HepG2 (cell line): Measurements from ENCODE around the gene SGF29. TPM values are rescaled to one million over a fixed set of nuclear protein-coding genes. Genes with fewer than 3 reads are reported as not detected.
A peak's percentile ranks its signal among the peaks of the same experiment; 100 is the strongest.

Experiments used
- ATAC-seq: fragments of 200-7000 bp; cut with Tn5 transposase; 3 replicates; pipeline ENCODE4 v1.9.1; 2020; ENCODE audit warnings: mild to moderate bottlenecking, moderate library complexity
- BruUV-seq: library from RNA; stranded (reverse); fragments of 400-500 nt; replicated peaks from 2 replicates; lab custom pipeline; 2021; lab: Mats Ljungman, UMichigan
- CTCF ChIA-PET: fragments of 300-600 bp; formaldehyde crosslinking; extraction: SDS; loops from one replicate; lab custom pipeline; 2021; ENCODE audit warnings: low total read pairs, inconsistent platforms, low intra/inter-chr PET ratio; lab: Yijun Ruan, JAX
- POLR2A ChIA-PET: fragments of 350-600 bp; sonication (Branson Sonifier 250); formaldehyde crosslinking; loops from one replicate; lab custom pipeline; 2020; ENCODE audit warnings: antibody characterized with exemption, inconsistent platforms; lab: Yijun Ruan, JAX
- DNase-seq: peaks from one replicate; pipeline ENCODE4 v3.0.0-alpha.2; 2015; ENCODE audit warnings: low spot score
- FAIRE-seq: peaks from 3 replicates; lab custom pipeline; 2011; peaks lifted over from hg19 to GRCh38; lab: Jason Lieb, UNC
- H2AFZ ChIP-seq: one replicate; pipeline ENCODE4 v1.6.1; 2011; ENCODE audit warnings: low read length, inconsistent platforms
- H3K27ac ChIP-seq: fragments of 300-600 bp; 3 replicates; pipeline ENCODE4 v1.8.0; 2011; ENCODE audit warnings: mixed run types, mild to moderate bottlenecking, mixed read lengths, low read length, inconsistent platforms; ENCODE audit not compliant: insufficient read depth; ENCODE audit errors: extremely low read length
- H3K27me3 ChIP-seq, 2 experiments: fragments of 200-600 bp in 1 of 2; 2 replicates in 1 of 2; 3 replicates in 1 of 2; pipeline versions ENCODE4 v1.6.0 to v1.8.0; 2011; ENCODE audit warnings: low read length in 2 of 2, mild to moderate bottlenecking in 2 of 2, moderate library complexity in 2 of 2, inconsistent platforms in 1 of 2; ENCODE audit not compliant: insufficient read depth in 2 of 2, control insufficient read depth in 1 of 2
- H3K36me3 ChIP-seq, 2 experiments: fragments of 200-600 bp in 1 of 2; replicated peaks in 1 of 2; 2 replicates in 1 of 2; 3 replicates in 1 of 2; pipeline versions ENCODE4 v1.5.1 to v1.8.0; 2011; ENCODE audit warnings: low read length in 2 of 2, inconsistent platforms in 1 of 2; ENCODE audit not compliant: insufficient read depth in 2 of 2, control insufficient read depth in 1 of 2
- H3K4me1 ChIP-seq: 2 replicates; pipeline ENCODE4 v1.5.1; 2012; ENCODE audit warnings: low read length, inconsistent platforms; ENCODE audit not compliant: insufficient read depth
- H3K4me2 ChIP-seq: 2 replicates; pipeline ENCODE4 v1.6.0; 2011; ENCODE audit warnings: low read depth, low read length, inconsistent platforms
- H3K4me3 ChIP-seq, 3 experiments: fragments of 200-600 bp in 1 of 3; sonication (generic), shearing (Covaris generic) in 1 of 3; replicated peaks in 1 of 3; 2 replicates each; pipeline ENCODE4 v1.5.1; 2011 to 2016; ENCODE audit warnings: low read length in 3 of 3, inconsistent platforms in 2 of 3, low read depth in 2 of 3, mild to moderate bottlenecking in 2 of 3, control low read depth in 1 of 3, mixed read lengths in 1 of 3; ENCODE audit not compliant: insufficient read depth in 1 of 3
- H3K79me2 ChIP-seq: one replicate; pipeline ENCODE4 v1.6.1; 2011; ENCODE audit warnings: low read length, inconsistent platforms; ENCODE audit not compliant: insufficient read depth
- H3K9ac ChIP-seq: 2 replicates; pipeline ENCODE4 v1.6.0; 2011; ENCODE audit warnings: mild to moderate bottlenecking, low read depth, low read length, inconsistent platforms; ENCODE audit not compliant: insufficient read depth
- H3K9me3 ChIP-seq: 2 replicates; pipeline ENCODE4 v1.5.1; 2012; ENCODE audit warnings: mild to moderate bottlenecking, low read length
- H4K20me1 ChIP-seq: 2 replicates; pipeline ENCODE4 v1.6.0; 2011; ENCODE audit warnings: inconsistent platforms, mild to moderate bottlenecking, low read length, moderate library complexity; ENCODE audit not compliant: insufficient read depth
- CEBPB ChIP-seq: IDR thresholded peaks from 2 replicates; pipeline ENCODE4 v1.6.1; 2011; ENCODE audit warnings: low read depth, low read length, improper control_type of control experiment, borderline replicate concordance
- DNMT3B ChIP-seq: conservative IDR thresholded peaks from 2 replicates; pipeline ENCODE4 v1.6.1; 2016; ENCODE audit warnings: missing biosample characterization, control low read depth
- ELF3 ChIP-seq: IDR thresholded peaks from 2 replicates; pipeline ENCODE4 v1.6.1; 2016; ENCODE audit warnings: missing genetic modification reagents, missing compliant biosample characterization
- HNF4A ChIP-seq: sonication (generic); formaldehyde crosslinking; IDR thresholded peaks from 2 replicates; pipeline ENCODE4 v1.4.0; 2020; ENCODE audit warnings: missing genetic modification reagents
- HNRNPH1 ChIP-seq: fragments of 200-400 bp; formaldehyde crosslinking; optimal IDR thresholded peaks from 2 replicates; pipeline ENCODE3; 2017; ENCODE audit warnings: mild to moderate bottlenecking, low read depth, low read length
- HNRNPK ChIP-seq: fragments of 200-400 bp; formaldehyde crosslinking; IDR thresholded peaks from 2 replicates; pipeline ENCODE4 v1.6.1; 2018; ENCODE audit warnings: low read length, low read depth, moderate library complexity, mild to moderate bottlenecking; ENCODE audit not compliant: poor library complexity, severe bottlenecking
- NCOA5 ChIP-seq: sonication (generic); formaldehyde crosslinking; IDR thresholded peaks from 2 replicates; pipeline ENCODE4 v1.4.0; 2020; ENCODE audit warnings: missing genetic modification reagents
- NFYB ChIP-seq: sonication (generic); formaldehyde crosslinking; IDR thresholded peaks from 2 replicates; pipeline ENCODE4 v1.4.0; 2020; ENCODE audit warnings: missing genetic modification reagents
- POLR2AphosphoS2 ChIP-seq: IDR thresholded peaks from 2 replicates; pipeline ENCODE4 v1.6.1; 2011; ENCODE audit warnings: low read depth, low read length, improper control_type of control experiment
- PRDM4 ChIP-seq: sonication (generic); formaldehyde crosslinking; IDR thresholded peaks from 2 replicates; pipeline ENCODE4 v1.9.0; 2021; ENCODE audit warnings: missing genetic modification reagents, borderline replicate concordance
- RBFOX2 ChIP-seq: fragments of 200-400 bp; formaldehyde crosslinking; IDR thresholded peaks from 2 replicates; pipeline ENCODE4 v1.6.1; 2017; ENCODE audit warnings: low read depth, mild to moderate bottlenecking, low read length
- REPIN1 ChIP-seq: sonication (generic); formaldehyde crosslinking; IDR thresholded peaks from 2 replicates; pipeline ENCODE4 v1.8.0; 2022; ENCODE audit warnings: missing genetic modification reagents, low read depth, mild to moderate bottlenecking, borderline replicate concordance
- TEAD3 ChIP-seq: optimal IDR thresholded peaks from 2 replicates; pipeline ENCODE3; 2016; ENCODE audit warnings: borderline replicate concordance
- XRCC5 ChIP-seq: fragments of 200-400 bp; formaldehyde crosslinking; optimal IDR thresholded peaks from 2 replicates; pipeline ENCODE3; 2017; ENCODE audit warnings: mild to moderate bottlenecking, low read length
- ZKSCAN1 ChIP-seq: fragments of 150-350 bp; IDR thresholded peaks from 2 replicates; pipeline ENCODE4 v1.6.1; 2014; ENCODE audit warnings: low read length
- ZNF331 ChIP-seq: sonication (generic); formaldehyde crosslinking; IDR thresholded peaks from 2 replicates; pipeline ENCODE4 v1.4.0; 2020; ENCODE audit warnings: missing genetic modification reagents
- ZNF644 ChIP-seq: IDR thresholded peaks from 2 replicates; pipeline ENCODE4 v1.6.1; 2016; ENCODE audit warnings: low read depth
- ZNF879 ChIP-seq: sonication (generic); formaldehyde crosslinking; IDR thresholded peaks from 2 replicates; pipeline ENCODE4 v1.8.1; 2023; ENCODE audit warnings: missing genetic modification reagents
- WGBS: methylation state at CpG from one replicate; pipeline ENCODE4 v1.1.6; 2017; ENCODE audit warnings: low lambda C conversion rate; 5-methylcytosine and 5-hydroxymethylcytosine counted together
- in situ Hi-C: cut with HindIII; loops from 2 replicates; pipeline ENCODE4 v1.10.0; 2017; ENCODE audit warnings: low pct_unique_long_range_greater_than_20kb; ENCODE audit not compliant: extremely low pct_ligation_motif_present
- intact Hi-C: fragments of 100-400 bp; cut with micrococcal nuclease; formaldehyde crosslinking; loops from one replicate; pipeline ENCODE4 v1.10.0; 2022; ENCODE audit not compliant: unreplicated experiment
- polyA plus RNA-seq, 8 experiments: library from polyadenylated mRNA; depleted of rRNA in 3 of 8; stranded (reverse) in 7 of 8; unstranded in 1 of 8; fragments of >200 nt; fragmentation: Illumina TruSeq in 4 of 8; extraction: Trizol in 4 of 8; gene quantifications; 2 replicates each; pipeline versions ENCODE4 v1.2.1 to v1.2.3, GENCODE V29; 2011 to 2016; ENCODE audit warnings: low read depth in 4 of 8, missing spikeins in 1 of 8, mixed read lengths in 1 of 8; ENCODE audit not compliant: insufficient read depth in 1 of 8
- total RNA-seq, 5 experiments: library from RNA; depleted of rRNA; stranded (reverse); fragments of >200 nt; fragmentation: Illumina TruSeq; extraction: Trizol; gene quantifications; 2 replicates each; pipeline ENCODE4 v1.2.3, GENCODE V29; 2016; ENCODE audit warnings: low read depth in 1 of 5
- TF ChIP-seq, protein P1 (sequence below): sonication (generic); formaldehyde crosslinking; IDR thresholded peaks from 2 replicates; pipeline ENCODE4 v1.5.0; 2020; ENCODE audit warnings: missing genetic modification reagents

The SGF29 gene
- total and polyA plus RNA-seq, 2 of the 13 experiments (the other 11 are each of a cell fraction or from before 2014, with no cell fraction given), result 5.0 to 29.4 TPM

DNA sequence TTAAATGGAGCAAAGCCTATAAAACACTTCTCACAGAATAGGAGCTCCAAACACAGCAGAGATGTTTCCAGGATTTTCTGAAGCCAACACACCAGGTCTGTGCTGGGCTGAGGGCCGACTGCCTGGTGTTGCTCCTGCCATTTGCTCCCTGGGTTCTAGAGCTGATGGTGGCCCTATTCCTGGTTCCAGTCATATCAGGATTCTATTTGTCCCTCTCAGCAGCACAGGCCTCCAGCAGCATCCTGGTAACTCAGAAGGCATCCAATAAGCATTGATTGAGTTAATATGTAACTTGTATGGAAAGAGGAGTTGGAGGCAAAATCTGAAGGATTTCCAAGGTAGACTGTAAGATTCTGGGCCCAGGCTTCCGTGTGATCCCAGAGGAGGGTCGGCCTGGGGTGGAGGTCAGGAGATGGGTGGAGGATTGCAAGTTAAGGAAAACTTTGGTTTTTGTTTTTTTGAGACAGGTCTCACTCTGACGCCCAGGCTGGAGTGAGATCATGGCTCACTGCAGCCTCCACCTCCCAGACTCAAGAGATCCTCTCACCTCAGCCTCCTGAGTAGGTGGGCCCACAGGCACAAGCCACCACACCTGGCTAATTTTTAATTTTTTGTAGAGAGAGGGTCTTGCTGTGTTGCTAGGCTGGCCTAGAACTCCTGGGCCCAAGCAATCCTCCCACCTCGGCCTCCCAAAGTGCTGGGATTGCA is 20.6 kb upstream of the SGF29 start (continued):
- peak; percentile 34; the same call in 1 of the 2 replicates for TF ChIP-seq NFYB
- no peak for TF ChIP-seq NCOA5 (CRISPR knock-in tag)
- TF ChIP-seq REPIN1 (CRISPR knock-in tag), result no peak
- no peak for TF ChIP-seq ZKSCAN1
- no peak for TF ChIP-seq XRCC5
- TF ChIP-seq ZNF879 (CRISPR knock-in tag), result 0 out of 2 replicates have a peak, but pooled peaks have one; percentile 35
- TF ChIP-seq, protein P1, sequence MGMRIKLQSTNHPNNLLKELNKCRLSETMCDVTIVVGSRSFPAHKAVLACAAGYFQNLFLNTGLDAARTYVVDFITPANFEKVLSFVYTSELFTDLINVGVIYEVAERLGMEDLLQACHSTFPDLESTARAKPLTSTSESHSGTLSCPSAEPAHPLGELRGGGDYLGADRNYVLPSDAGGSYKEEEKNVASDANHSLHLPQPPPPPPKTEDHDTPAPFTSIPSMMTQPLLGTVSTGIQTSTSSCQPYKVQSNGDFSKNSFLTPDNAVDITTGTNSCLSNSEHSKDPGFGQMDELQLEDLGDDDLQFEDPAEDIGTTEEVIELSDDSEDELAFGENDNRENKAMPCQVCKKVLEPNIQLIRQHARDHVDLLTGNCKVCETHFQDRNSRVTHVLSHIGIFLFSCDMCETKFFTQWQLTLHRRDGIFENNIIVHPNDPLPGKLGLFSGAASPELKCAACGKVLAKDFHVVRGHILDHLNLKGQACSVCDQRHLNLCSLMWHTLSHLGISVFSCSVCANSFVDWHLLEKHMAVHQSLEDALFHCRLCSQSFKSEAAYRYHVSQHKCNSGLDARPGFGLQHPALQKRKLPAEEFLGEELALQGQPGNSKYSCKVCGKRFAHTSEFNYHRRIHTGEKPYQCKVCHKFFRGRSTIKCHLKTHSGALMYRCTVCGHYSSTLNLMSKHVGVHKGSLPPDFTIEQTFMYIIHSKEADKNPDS (CRISPR knock-in tag), result no peak

- Histone ChIP-seq H2AFZ (no peak overlapping the region), H3K4me1 (peaks cover 60% of the 10 kb centered on the region), H3K4me2 (no peak overlapping the region), H3K9me3 (no peaks in the 10 kb centered on the region), H3K27ac (no peak overlapping the region), H3K4me3 (no peak overlapping the region), H3K27me3 (no peaks in the 10 kb centered on the region), H4K20me1 (no peaks in the 10 kb centered on the region), H3K9ac (no peak overlapping the region), H3K79me2 (peaks cover 12% of the 10 kb centered on the region), H3K36me3 (peaks cover 0 to 3% of the 10 kb centered on the region in 2 experiments; a peak in 1 of 5 replicates)
- FAIRE-seq, result no peak
- DNase-seq, result no peak
- BruUV-seq, result no TSS peak
- intact Hi-C loops, result no loop called here
- WGBS, result 78% methylated on average over 5 of the region's 5 CpGs
- ChIA-PET POLR2A (interaction anchor here (1.4 to 1.5 kb wide), 2 partner anchors 8 to 75 kb away, joined by 6 to 8 read pairs; partner anchors contain the start of gene SULT1A1), CTCF (no interaction called here)
- in situ Hi-C loops, result no loop called here
- no peak for ATAC-seq
- TF ChIP-seq ZNF644 (no peak), RBFOX2 (0 out of 2 replicates have a peak, but pooled peaks have one; percentile 22), HNRNPH1 (no peak), NCOA5 (CRISPR knock-in tag) (no peak), PRDM4 (CRISPR knock-in tag) (no peak), ELF3 (CRISPR knock-in tag) (no peak), CEBPB (peak; percentile 84; the same call in 1 of the 2 replicates), HNF4A (CRISPR knock-in tag) (0 out of 2 replicates have a peak, but pooled peaks have one; percentile 10), HNRNPK (peak; percentile 21), ZNF331 (no peak), TEAD3 (CRISPR knock-in tag) (no peak), DNMT3B (no peak), POLR2AphosphoS2 (no peak)
Observed at GRCh38 chr16:28534542-28535373, 19.0 kb upstream of the SGF29 start.
